B cell (primary cell): ENCODE data around the gene BIRC5. TPM values are rescaled to one million over a fixed set of nuclear protein-coding genes. Genes with fewer than 3 reads are reported as not detected.
A peak's percentile ranks its signal among the peaks of the same experiment; 100 is the strongest.

ENCODE experiments used
- ATAC-seq: fragments of 200-7000 bp; cut with Tn5 transposase; one replicate; pipeline ENCODE4 v1.10.0; 2021; ENCODE audit warnings: low read depth, mild to moderate bottlenecking, moderate number of reproducible peaks, moderate library complexity
- CTCF ChIA-PET: fragments of 350-600 bp; sonication (Branson Sonifier 250); formaldehyde crosslinking; loops from one replicate; lab custom pipeline; 2021; ENCODE audit warnings: antibody characterized with exemption, inconsistent platforms; lab: Charles Lee
- POLR2A ChIA-PET: fragments of 350-600 bp; sonication (Branson Sonifier 250); formaldehyde crosslinking; loops from one replicate; lab custom pipeline; 2021; ENCODE audit warnings: antibody characterized with exemption; lab: Charles Lee
- DNase-seq: peaks from one replicate; pipeline ENCODE4 v3.0.0; 2013
- H2AFZ ChIP-seq: 2 replicates; pipeline ENCODE4 v1.6.1; 2012; ENCODE audit warnings: mild to moderate bottlenecking, low read depth, low read length; ENCODE audit not compliant: insufficient read depth, poor library complexity, severe bottlenecking
- H3K27ac ChIP-seq, 2 donors: 1 replicate in 1 of 2; 2 replicates in 1 of 2; pipeline ENCODE4 v1.5.1; 2012 to 2013; ENCODE audit warnings: low read length in 2 of 2, mild to moderate bottlenecking in 2 of 2, moderate library complexity in 1 of 2
- H3K27me3 ChIP-seq, 4 experiments: fragments of 200-600 bp in 1 of 4; sonication (generic) in 1 of 4; replicated peaks in 1 of 4; 1 replicate in 2 of 4; 2 replicates in 2 of 4; pipeline versions ENCODE4 v1.6.1 to v1.7.0; 2013 to 2016; ENCODE audit warnings: low read length in 3 of 4, mild to moderate bottlenecking in 2 of 4, mixed read lengths in 1 of 4, moderate library complexity in 1 of 4; ENCODE audit not compliant: insufficient read depth in 4 of 4, control insufficient read depth in 3 of 4; ENCODE audit errors: control extremely low read depth in 1 of 4
- H3K36me3 ChIP-seq, 2 experiments: replicated peaks in 1 of 2; 1 replicate in 1 of 2; 2 replicates in 1 of 2; pipeline versions ENCODE4 v1.6.1 to v1.7.1; 2013; ENCODE audit warnings: low read length in 1 of 2; ENCODE audit not compliant: insufficient read depth in 2 of 2, control insufficient read depth in 1 of 2; ENCODE audit errors: control extremely low read depth in 1 of 2, extremely low read depth in 1 of 2
- H3K4me1 ChIP-seq, 2 donors: fragments of 200-600 bp in 1 of 2; sonication (generic) in 1 of 2; 1 replicate in 1 of 2; 2 replicates in 1 of 2; pipeline versions ENCODE4 v1.5.1 to v1.6.1; 2013 to 2017; ENCODE audit warnings: low read length in 2 of 2; ENCODE audit not compliant: control insufficient read depth in 2 of 2, insufficient read depth in 2 of 2
- H3K4me2 ChIP-seq: replicated peaks from 2 replicates; pipeline ENCODE3; 2012; ENCODE audit warnings: mild to moderate bottlenecking, low read depth, low read length; ENCODE audit not compliant: poor library complexity, severe bottlenecking
- H3K4me3 ChIP-seq, 5 experiments: fragments of 200-600 bp in 1 of 5; sonication (generic) in 1 of 5; 1 replicate in 3 of 5; 2 replicates in 2 of 5; pipeline versions ENCODE4 v1.5.1 to v1.7.0; 2011 to 2016; ENCODE audit warnings: low read length in 4 of 5, mild to moderate bottlenecking in 4 of 5, low read depth in 2 of 5, control low read depth in 1 of 5, moderate library complexity in 1 of 5; ENCODE audit not compliant: insufficient read depth in 1 of 5; ENCODE audit errors: control extremely low read depth in 1 of 5, extremely low read depth in 1 of 5
- H3K79me2 ChIP-seq: fragments of 200-600 bp; sonication (generic); one replicate; pipeline ENCODE4 v1.6.0; 2016; ENCODE audit warnings: low read length; ENCODE audit not compliant: control insufficient read depth, insufficient read depth
- H3K9ac ChIP-seq: fragments of 200-600 bp; sonication (generic); 2 replicates; pipeline ENCODE4 v1.6.1; 2017; ENCODE audit warnings: mild to moderate bottlenecking, low read length, moderate library complexity
- H3K9me3 ChIP-seq, 3 donors: one replicate each; pipeline versions ENCODE4 v1.6.1 to v1.7.1; 2013; ENCODE audit warnings: low read length in 2 of 3; ENCODE audit not compliant: control insufficient read depth in 2 of 3, insufficient read depth in 1 of 3; ENCODE audit errors: control extremely low read depth in 1 of 3
- H4K20me1 ChIP-seq: 2 replicates; pipeline ENCODE4 v1.6.0; 2012; ENCODE audit warnings: mild to moderate bottlenecking, low read length; ENCODE audit not compliant: insufficient read depth, control insufficient read depth, poor library complexity, severe bottlenecking
- H3K27ac Mint-ChIP-seq: one replicate; pipeline ENCODE4 v1.8.0; 2021; ENCODE audit warnings: mixed read lengths
- H3K27me3 Mint-ChIP-seq: one replicate; pipeline ENCODE4 v1.8.0; 2021; ENCODE audit warnings: mixed read lengths
- H3K4me1 Mint-ChIP-seq: one replicate; pipeline ENCODE4 v1.8.0; 2021; ENCODE audit warnings: mixed read lengths
- H3K4me3 Mint-ChIP-seq: one replicate; pipeline ENCODE4 v1.8.0; 2021; ENCODE audit warnings: mixed read lengths
- H3K9me3 Mint-ChIP-seq: one replicate; pipeline ENCODE4 v1.8.0; 2022; ENCODE audit warnings: mixed read lengths; ENCODE audit not compliant: insufficient read depth
- CTCF ChIP-seq: fragments of 200-600 bp; IDR thresholded peaks from one replicate; pipeline ENCODE4 v1.8.0; 2022; ENCODE audit warnings: antibody characterized with exemption, mild to moderate bottlenecking
- EZH2 ChIP-seq: IDR thresholded peaks from 2 replicates; pipeline ENCODE4 v1.6.1; 2012; ENCODE audit warnings: borderline replicate concordance, low read depth, mild to moderate bottlenecking, moderate library complexity, low read length; ENCODE audit not compliant: insufficient read depth, poor library complexity, severe bottlenecking
- WGBS: methylation state at CpG from one replicate; pipeline ENCODE4 v1.1.5; 2013; ENCODE audit warnings: missing lambda C conversion rate; ENCODE audit not compliant: insufficient coverage; 5-methylcytosine and 5-hydroxymethylcytosine counted together
- intact Hi-C: fragments of 100-400 bp; cut with micrococcal nuclease; formaldehyde crosslinking; loops from one replicate; pipeline ENCODE4 v1.10.0; 2022
- polyA plus RNA-seq: library from polyadenylated mRNA; depleted of rRNA; stranded (reverse); fragments of >200 nt; gene quantifications from 2 replicates; pipeline ENCODE4 v1.2.3, GENCODE V29; 2012
- total RNA-seq, 2 donors: library from RNA; stranded (reverse); fragments of 120-200 nt in 1 of 2; gene quantifications; 1 replicate in 1 of 2; 2 replicates in 1 of 2; pipeline versions ENCODE4 v1.2.3 to v1.2.4, GENCODE V29; 2013 to 2022

BIRC5 gene
- total and polyA plus RNA-seq, 2 donors (not counting 1 experiment from before 2014, with no cell fraction given), result 0.33 to 0.84 TPM

GRCh38 chr17:78232859-78233173 is 18.8 kb downstream of the BIRC5 start:
- Mint-ChIP-seq H3K27ac (peak overlapping the region; percentile 64), H3K27me3 (peaks cover 17% of the 10 kb centered on the region), H3K4me3 (peak overlapping the region; percentile 28), H3K9me3 (no peaks in the 10 kb centered on the region), H3K4me1 (peaks cover 15% of the 10 kb centered on the region)
- peaks cover 0 to 11% (median 0%) of the 10 kb centered on the region in 3 donors for H3K9me3 ChIP-seq
- H3K4me1 ChIP-seq, result peaks cover 14 to 20% of the 10 kb centered on the region in 2 donors
- no peaks in the 10 kb centered on the region for H4K20me1 ChIP-seq
- H2AFZ ChIP-seq, result no peak overlapping the region
- ChIA-PET CTCF (no interaction called here), POLR2A (no interaction called here)
- H3K27me3 ChIP-seq, result peaks cover 0 to 48% (median 22%) of the 10 kb centered on the region in 4 experiments
- DNase-seq (peak; percentile 18), ATAC-seq (no peak)
- TF ChIP-seq EZH2 (no peak), CTCF (no peak)
- no peaks in the 10 kb centered on the region for H3K36me3 ChIP-seq
- H3K79me2 ChIP-seq, result no peaks in the 10 kb centered on the region
- H3K4me3 ChIP-seq, result no peak overlapping the region
- WGBS, result 92% methylated on average over 2 of the region's 2 CpGs
- H3K4me2 ChIP-seq, result peak overlapping the region; percentile 5
- intact Hi-C loops, result no loop called here
- H3K9ac ChIP-seq, result no peak overlapping the region
- no peak overlapping the region for H3K27ac ChIP-seq

- intact Hi-C loops, result no loop called here
These were observed 19.6 kb downstream of the BIRC5 start for GRCh38 chr17:78233678-78234077.

More at GRCh38 chr17:78233678-78234077, 19.6 kb downstream of the BIRC5 start:
- Histone ChIP-seq H3K36me3 (no peaks in the 10 kb centered on the region), H4K20me1 (no peaks in the 10 kb centered on the region), H3K4me2 (no peak overlapping the region), H3K27ac (no peak overlapping the region), H3K9ac (no peak overlapping the region), H3K9me3 (peaks cover 0 to 11% (median 0%) of the 10 kb centered on the region in 3 donors), H3K27me3 (peaks cover 0 to 41% (median 20%) of the 10 kb centered on the region in 4 experiments), H3K79me2 (no peaks in the 10 kb centered on the region), H2AFZ (no peak overlapping the region), H3K4me1 (peaks cover 14 to 20% of the 10 kb centered on the region in 2 donors), H3K4me3 (no peak overlapping the region)
- no peak for DNase-seq
- no peaks in the 10 kb centered on the region for H3K9me3 Mint-ChIP-seq
- TF ChIP-seq CTCF, result no peak
- no peak for TF ChIP-seq EZH2
- H3K27me3 Mint-ChIP-seq, result peaks cover 17% of the 10 kb centered on the region
- ATAC-seq, result no peak
- H3K4me3 Mint-ChIP-seq, result no peak overlapping the region
- no peak overlapping the region for H3K27ac Mint-ChIP-seq
- WGBS, result 95% methylated on average over 9 of the region's 10 CpGs
- H3K4me1 Mint-ChIP-seq, result peaks cover 21% of the 10 kb centered on the region
- ChIA-PET POLR2A (no interaction called here), CTCF (interaction anchor here (1.1 kb wide), 1 partner anchor 18 kb away, joined by 3 read pairs; no protein-coding TSS in a partner anchor)
